AG04450 (cell line): ENCODE measurements around the gene ZNF714. TPM values are rescaled to one million over a fixed set of nuclear protein-coding genes. Genes with fewer than 3 reads are reported as not detected.

Experiments used
- CTCF ChIA-PET: fragments of 300-600, 350-600 bp; formaldehyde crosslinking; extraction: SDS; loops from one replicate; lab custom pipeline; 2022; ENCODE audit warnings: antibody characterized with exemption, inconsistent platforms; lab: Charles Lee
- POLR2A ChIA-PET: fragments of 350-600 bp; formaldehyde crosslinking; extraction: SDS; loops from one replicate; lab custom pipeline; 2021; ENCODE audit warnings: antibody characterized with exemption, inconsistent platforms; lab: Yijun Ruan, JAX
- DNase-seq: peaks from one replicate; pipeline ENCODE4 v3.0.0-alpha.2; 2011; ENCODE audit warnings: low read depth, low spot score
- H3K27ac ChIP-seq: one replicate; pipeline ENCODE4 v1.5.1; 2012; ENCODE audit warnings: low read depth, low read length, control low read depth
- H3K27me3 ChIP-seq: one replicate; pipeline ENCODE4 v1.6.0; 2012; ENCODE audit warnings: low read length; ENCODE audit not compliant: control insufficient read depth, insufficient read depth
- H3K4me3 ChIP-seq: 2 replicates; pipeline ENCODE4 v1.5.1; 2011; ENCODE audit warnings: mild to moderate bottlenecking, low read depth, low read length, control low read depth
- H3K9me3 ChIP-seq: 2 replicates; pipeline ENCODE4 v1.5.1; 2012; ENCODE audit warnings: low read length; ENCODE audit not compliant: control insufficient read depth, insufficient read depth
- polyA plus RNA-seq: library from polyadenylated mRNA; depleted of rRNA; stranded (reverse); fragments of >200 nt; gene quantifications from 2 replicates; pipeline ENCODE4 v1.2.3, GENCODE V29; 2011
- TF ChIP-seq, protein P1 (sequence below): IDR thresholded peaks from 2 replicates; pipeline ENCODE4 v1.5.1; 2011; ENCODE audit warnings: low read depth, low read length, control low read depth, inconsistent platforms

ZNF714 gene
- polyA plus RNA-seq, 1 experiment = 9.8 TPM

DNA sequence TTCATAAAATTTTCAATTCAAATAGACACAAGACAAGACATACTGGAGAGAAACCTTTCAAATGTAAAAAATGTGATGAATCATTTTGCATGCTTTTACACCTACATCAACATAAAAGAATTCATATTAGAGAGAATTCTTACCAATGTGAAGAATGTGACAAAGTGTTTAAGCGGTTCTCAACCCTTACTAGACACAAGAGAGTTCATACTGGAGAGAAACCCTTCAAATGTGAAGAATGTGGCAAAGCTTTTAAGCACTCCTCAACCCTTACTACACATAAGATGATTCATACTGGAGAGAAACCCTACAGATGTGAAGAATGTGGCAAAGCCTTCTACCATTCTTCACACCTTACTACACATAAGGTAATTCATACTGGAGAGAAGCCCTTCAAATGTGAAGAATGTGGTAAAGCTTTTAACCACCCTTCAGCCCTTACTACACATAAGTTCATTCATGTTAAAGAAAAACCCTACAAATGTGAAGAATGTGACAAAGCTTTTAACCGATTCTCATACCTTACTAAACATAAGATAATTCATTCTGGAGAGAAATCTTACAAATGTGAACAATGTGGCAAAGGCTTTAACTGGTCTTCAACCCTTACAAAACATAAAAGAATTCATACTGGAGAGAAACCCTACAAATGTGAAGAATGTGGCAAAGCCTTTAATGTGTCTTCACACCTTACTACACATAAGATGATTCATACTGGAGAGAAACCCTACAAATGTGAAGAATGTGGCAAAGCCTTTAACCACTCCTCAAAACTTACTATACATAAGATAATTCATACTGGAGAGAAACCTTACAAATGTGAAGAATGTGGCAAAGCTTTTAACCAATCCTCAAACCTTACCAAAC is 35.3 kb downstream of the ZNF714 start:
- Histone ChIP-seq H3K9me3 (no peaks in the 10 kb centered on the region), H3K27me3 (no peaks in the 10 kb centered on the region), H3K4me3 (no peak overlapping the region), H3K27ac (no peak overlapping the region)
- DNase-seq = no peak
- TF ChIP-seq, protein P1, sequence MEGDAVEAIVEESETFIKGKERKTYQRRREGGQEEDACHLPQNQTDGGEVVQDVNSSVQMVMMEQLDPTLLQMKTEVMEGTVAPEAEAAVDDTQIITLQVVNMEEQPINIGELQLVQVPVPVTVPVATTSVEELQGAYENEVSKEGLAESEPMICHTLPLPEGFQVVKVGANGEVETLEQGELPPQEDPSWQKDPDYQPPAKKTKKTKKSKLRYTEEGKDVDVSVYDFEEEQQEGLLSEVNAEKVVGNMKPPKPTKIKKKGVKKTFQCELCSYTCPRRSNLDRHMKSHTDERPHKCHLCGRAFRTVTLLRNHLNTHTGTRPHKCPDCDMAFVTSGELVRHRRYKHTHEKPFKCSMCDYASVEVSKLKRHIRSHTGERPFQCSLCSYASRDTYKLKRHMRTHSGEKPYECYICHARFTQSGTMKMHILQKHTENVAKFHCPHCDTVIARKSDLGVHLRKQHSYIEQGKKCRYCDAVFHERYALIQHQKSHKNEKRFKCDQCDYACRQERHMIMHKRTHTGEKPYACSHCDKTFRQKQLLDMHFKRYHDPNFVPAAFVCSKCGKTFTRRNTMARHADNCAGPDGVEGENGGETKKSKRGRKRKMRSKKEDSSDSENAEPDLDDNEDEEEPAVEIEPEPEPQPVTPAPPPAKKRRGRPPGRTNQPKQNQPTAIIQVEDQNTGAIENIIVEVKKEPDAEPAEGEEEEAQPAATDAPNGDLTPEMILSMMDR = no peak
- ChIA-PET POLR2A (no interaction called here), CTCF (no interaction called here)

DNA sequence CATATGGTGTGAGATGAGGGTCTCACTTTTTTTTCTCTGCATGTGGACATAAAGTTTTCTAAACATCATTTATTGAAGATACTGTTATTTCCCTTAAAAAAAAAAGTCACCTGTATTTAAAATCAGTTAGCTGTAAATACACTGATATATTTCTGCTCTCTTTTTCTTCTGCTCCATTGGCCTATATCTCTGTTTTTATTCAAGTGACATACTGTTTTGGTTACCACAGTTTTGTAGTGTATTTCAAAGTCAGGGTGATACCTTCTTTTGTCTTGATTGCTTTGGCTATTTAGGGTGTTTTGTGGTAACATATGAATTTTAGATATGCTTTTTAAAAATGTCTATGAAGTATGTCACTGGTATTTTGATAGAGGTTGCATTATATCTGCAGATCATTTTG is 44.1 kb downstream of the ZNF714 start:
- H3K4me3 ChIP-seq = no peak overlapping the region
- no peaks in the 10 kb centered on the region; the same call in 1 of the 2 replicates for H3K9me3 ChIP-seq
- ChIA-PET CTCF (no interaction called here), POLR2A (no interaction called here)
- TF ChIP-seq, protein P1 = no peak
- H3K27ac ChIP-seq = no peak overlapping the region
- H3K27me3 ChIP-seq = no peaks in the 10 kb centered on the region
- DNase-seq = no peak

DNA sequence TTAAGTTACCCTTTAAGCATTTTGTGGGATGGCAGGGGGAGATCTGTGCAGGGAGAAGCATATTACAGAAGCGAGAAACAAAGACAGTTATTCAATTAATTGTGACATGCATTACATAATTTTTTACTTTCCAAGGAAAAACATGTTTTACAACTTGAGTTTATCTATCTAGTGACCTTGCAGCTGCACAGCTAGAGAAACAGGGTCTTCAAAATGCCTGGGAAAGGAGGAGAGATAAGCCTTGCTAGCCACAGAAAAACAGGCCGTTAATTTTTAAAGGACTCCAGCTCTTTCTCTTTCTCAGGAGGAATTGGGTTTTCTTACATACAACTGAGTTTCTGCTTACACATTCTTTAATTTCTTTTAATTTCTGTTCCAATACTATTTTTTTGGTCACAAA is 45.0 kb downstream of the ZNF714 start:
- Histone ChIP-seq H3K9me3 (no peaks in the 10 kb centered on the region; the same call in 1 of the 2 replicates), H3K4me3 (no peak overlapping the region), H3K27ac (no peak overlapping the region), H3K27me3 (no peaks in the 10 kb centered on the region)
- CTCF ChIA-PET = no interaction called here
- DNase-seq = no peak
- TF ChIP-seq, protein P1 = no peak
- POLR2A ChIA-PET = no interaction called here

DNA sequence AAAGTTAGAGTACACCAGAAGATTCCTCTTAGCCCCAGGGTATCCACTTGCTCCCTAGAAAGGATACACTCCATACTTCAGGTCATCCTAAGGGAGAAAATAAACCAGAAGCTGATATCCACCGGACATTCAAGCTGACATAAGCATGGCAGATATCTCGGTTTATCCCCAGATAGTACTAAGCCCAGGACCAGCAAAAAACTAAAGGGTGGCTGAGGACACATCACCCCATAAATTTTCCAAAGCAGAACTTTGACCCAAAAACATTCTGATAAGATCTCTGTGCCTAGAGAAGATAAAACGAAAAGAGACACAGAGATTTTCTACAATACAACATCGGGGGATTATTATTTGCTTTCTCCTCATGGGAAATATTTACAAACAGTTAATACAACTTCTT is 45.9 kb downstream of the ZNF714 start:
- TF ChIP-seq, protein P1 = no peak
- CTCF ChIA-PET = no interaction called here

DNA sequence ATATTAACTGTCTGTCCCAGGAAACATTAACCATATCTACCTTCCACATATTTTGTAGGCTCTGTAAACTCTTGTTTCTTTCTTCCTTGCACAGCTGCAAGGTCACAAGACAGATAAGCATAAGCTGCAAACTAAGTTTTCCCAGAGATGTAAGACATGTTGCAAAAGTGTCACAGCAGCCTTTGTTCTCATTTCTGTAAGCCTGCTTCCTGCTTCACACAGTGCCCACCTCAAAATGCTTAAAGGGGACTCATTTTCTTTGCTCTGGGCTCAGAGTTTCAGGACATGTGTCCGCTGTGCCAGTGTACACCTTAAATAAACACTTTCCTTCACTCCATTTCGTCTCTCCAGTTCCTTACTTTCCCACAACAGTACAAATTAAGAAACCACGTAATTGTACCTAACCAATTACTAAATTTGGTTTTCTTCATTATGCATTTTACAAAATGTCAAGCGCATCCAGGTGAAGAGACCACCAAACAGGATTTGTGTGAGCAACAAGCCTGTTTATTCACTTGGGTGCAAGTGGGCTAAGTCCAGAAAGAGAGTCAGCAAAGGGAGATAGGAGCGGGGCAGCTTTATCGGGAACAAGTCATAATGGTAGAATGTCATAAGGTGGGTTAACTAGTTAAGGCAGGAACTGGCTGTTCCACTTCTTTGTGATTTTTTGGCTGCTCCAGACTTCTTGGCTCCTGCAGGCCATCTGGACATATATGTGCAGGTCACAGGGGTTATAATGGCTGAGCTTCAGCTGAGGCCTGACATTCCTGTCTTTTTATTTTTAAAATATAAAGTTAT is 47.1 kb downstream of the ZNF714 start:
- H3K27me3 ChIP-seq = no peaks in the 10 kb centered on the region
- no peak for DNase-seq
- POLR2A ChIA-PET = no interaction called here
- H3K27ac ChIP-seq = no peak overlapping the region
- H3K4me3 ChIP-seq = no peak overlapping the region
- no peaks in the 10 kb centered on the region for H3K9me3 ChIP-seq
- CTCF ChIA-PET = no interaction called here
- TF ChIP-seq, protein P1 = no peak

More for the DNA sequence above, 45.9 kb downstream of the ZNF714 start:
- POLR2A ChIA-PET = no interaction called here
- no peak for DNase-seq
- H3K27ac ChIP-seq = no peak overlapping the region
- no peaks in the 10 kb centered on the region; the same call in 1 of the 2 replicates for H3K9me3 ChIP-seq
- H3K27me3 ChIP-seq = no peaks in the 10 kb centered on the region
- H3K4me3 ChIP-seq = no peak overlapping the region
